OCI-LY3 (cell line): ENCODE data around the gene DNAJC15.
A peak's percentile ranks its signal among the peaks of the same experiment; 100 is the strongest.

Experiments used
- H2AFZ ChIP-seq: fragments of 200-600, 300-600 bp; shearing (Covaris generic); 2 replicates; pipeline ENCODE4 v1.6.0; 2014; ENCODE audit warnings: antibody characterized with exemption, low read depth, low read length
- H3K27ac ChIP-seq: fragments of 200-600, 300-600 bp; sonication (generic); 2 replicates; pipeline ENCODE4 v1.5.1; 2014; ENCODE audit warnings: mild to moderate bottlenecking, low read length, moderate library complexity, mixed read lengths
- H3K27me3 ChIP-seq: fragments of 200-600, 300-600 bp; sonication (generic); 2 replicates; pipeline ENCODE4 v1.6.1; 2014; ENCODE audit warnings: low read depth, low read length, mixed read lengths
- H3K36me3 ChIP-seq: fragments of 200-600, 300-600 bp; sonication (generic); replicated peaks from 2 replicates; pipeline ENCODE3; 2014; ENCODE audit warnings: low read depth, low read length, mixed read lengths
- H3K4me1 ChIP-seq: fragments of 300-600, 200-600 bp; sonication (generic); 2 replicates; pipeline ENCODE4 v1.6.1; 2014; ENCODE audit warnings: low read length, mixed read lengths
- H3K4me2 ChIP-seq: fragments of 200-600, 300-600 bp; sonication (generic); 2 replicates; pipeline ENCODE4 v1.6.1; 2014; ENCODE audit warnings: low read length, mixed read lengths
- H3K4me3 ChIP-seq: fragments of 300-600, 200-600 bp; sonication (generic); 2 replicates; pipeline ENCODE4 v1.5.1; 2014; ENCODE audit warnings: antibody characterized with exemption, mild to moderate bottlenecking, low read length, moderate library complexity
- H3K79me2 ChIP-seq: fragments of 300-600, 200-600 bp; shearing (Covaris generic); 2 replicates; pipeline ENCODE4 v1.6.1; 2014; ENCODE audit warnings: mild to moderate bottlenecking, low read length, mixed read lengths
- H3K9ac ChIP-seq: fragments of 300-600, 200-600 bp; shearing (Covaris generic); 2 replicates; pipeline ENCODE4 v1.6.0; 2014; ENCODE audit warnings: mild to moderate bottlenecking, low read length, moderate library complexity
- H3K9me3 ChIP-seq: fragments of 200-600, 300-600 bp; shearing (Covaris generic); 2 replicates; pipeline ENCODE4 v1.6.1; 2014; ENCODE audit warnings: low read length, mixed read lengths; ENCODE audit not compliant: insufficient read depth
- H4K20me1 ChIP-seq: fragments of 200-600, 300-600 bp; sonication (generic); 2 replicates; pipeline ENCODE4 v1.6.1; 2016; ENCODE audit warnings: low read length, mixed read lengths; ENCODE audit not compliant: insufficient read depth
- CTCF ChIP-seq: fragments of 200-600, 300-600 bp; sonication (generic); IDR thresholded peaks from 2 replicates; pipeline ENCODE4 v1.5.1; 2014; ENCODE audit warnings: antibody characterized with exemption, low read length, low read depth
- EZH2phosphoT487 ChIP-seq: fragments of 200-600 bp; shearing (Covaris generic); IDR thresholded peaks from 2 replicates; pipeline ENCODE4 v1.6.1; 2018; ENCODE audit warnings: antibody characterized with exemption, mixed run types, low read depth

Gene DNAJC15

GRCh38 chr13:43115141-43115540 is 91.8 kb downstream of the DNAJC15 start:
- no peak overlapping the region for H2AFZ ChIP-seq
- H3K27ac ChIP-seq: no peak overlapping the region
- H3K9me3 ChIP-seq: no peaks in the 10 kb centered on the region
- no peak overlapping the region for H3K4me3 ChIP-seq
- H3K79me2 ChIP-seq: no peaks in the 10 kb centered on the region
- H3K27me3 ChIP-seq: no peaks in the 10 kb centered on the region
- no peak for TF ChIP-seq CTCF
- TF ChIP-seq EZH2phosphoT487: no peak
- H3K4me1 ChIP-seq: no peaks in the 10 kb centered on the region
- H4K20me1 ChIP-seq: no peaks in the 10 kb centered on the region
- no peaks in the 10 kb centered on the region for H3K36me3 ChIP-seq
- no peak overlapping the region for H3K9ac ChIP-seq
- no peak overlapping the region for H3K4me2 ChIP-seq

- Histone ChIP-seq H4K20me1 (no peaks in the 10 kb centered on the region), H3K4me3 (no peak overlapping the region), H3K79me2 (no peaks in the 10 kb centered on the region), H3K36me3 (no peaks in the 10 kb centered on the region), H3K27ac (no peak overlapping the region), H3K4me2 (no peak overlapping the region), H3K4me1 (no peaks in the 10 kb centered on the region), H3K9ac (no peak overlapping the region), H3K9me3 (no peaks in the 10 kb centered on the region), H3K27me3 (no peaks in the 10 kb centered on the region), H2AFZ (no peak overlapping the region)
- TF ChIP-seq EZH2phosphoT487 (no peak), CTCF (peak; percentile 39)
Measured at GRCh38 chr13:43116242-43116641, 92.9 kb downstream of the DNAJC15 start.

- Histone ChIP-seq H3K79me2 (no peaks in the 10 kb centered on the region), H2AFZ (no peak overlapping the region), H3K9me3 (no peaks in the 10 kb centered on the region), H3K9ac (no peak overlapping the region), H4K20me1 (no peaks in the 10 kb centered on the region), H3K4me2 (no peak overlapping the region), H3K36me3 (no peaks in the 10 kb centered on the region), H3K27me3 (no peaks in the 10 kb centered on the region), H3K27ac (no peak overlapping the region), H3K4me1 (no peaks in the 10 kb centered on the region), H3K4me3 (no peak overlapping the region)
- TF ChIP-seq CTCF (no peak), EZH2phosphoT487 (no peak)
Measured at GRCh38 chr13:43118521-43118920, 95.1 kb downstream of the DNAJC15 start.

- no peak for TF ChIP-seq CTCF
- TF ChIP-seq EZH2phosphoT487: no peak
- H3K4me2 ChIP-seq: no peak overlapping the region
- no peaks in the 10 kb centered on the region for H3K27me3 ChIP-seq
- no peaks in the 10 kb centered on the region for H3K9me3 ChIP-seq
- H3K36me3 ChIP-seq: no peaks in the 10 kb centered on the region
- H4K20me1 ChIP-seq: no peaks in the 10 kb centered on the region
- no peaks in the 10 kb centered on the region for H3K79me2 ChIP-seq
- H3K27ac ChIP-seq: no peak overlapping the region
- H3K4me1 ChIP-seq: no peaks in the 10 kb centered on the region
- no peak overlapping the region for H2AFZ ChIP-seq
- H3K9ac ChIP-seq: no peak overlapping the region
- H3K4me3 ChIP-seq: no peak overlapping the region
Measured at GRCh38 chr13:43119206-43119605, 95.8 kb downstream of the DNAJC15 start.
